Fibroblast of lung (primary cell): Measurements from ENCODE around the gene CALML6.

Experiments
- CTCF ChIP-seq, 2 donors: IDR thresholded peaks in 1 of 2; conservative IDR thresholded peaks in 1 of 2; 1 replicate in 1 of 2; 2 replicates in 1 of 2; pipeline ENCODE4 v1.5.1; 2011 to 2012; ENCODE audit warnings: low read length in 2 of 2, control low read depth in 1 of 2, inconsistent platforms in 1 of 2, low read depth in 1 of 2, mild to moderate bottlenecking in 1 of 2
- EZH2 ChIP-seq: IDR thresholded peaks from 2 replicates; pipeline ENCODE4 v1.5.1; 2012; ENCODE audit warnings: low read length, control low read depth, mild to moderate bottlenecking; ENCODE audit errors: missing control alignments

- TF ChIP-seq CTCF (conservative IDR thresholded peaks at IDR 0.05 in 1 of 2, IDR thresholded peaks at IDR 0.05 in 1 of 2; ENCODE audit: low read depth in 1 of 2, low read length in 2 of 2) (no peak), EZH2 (no peak)
These were observed 22.8 kb upstream of the CALML6 start for GRCh38 chr1:1892079-1892762.
